RKO (cell line): ENCODE results near the gene FSTL3.
"Not testable (repeated sequence)": the region's sequence is repeated elsewhere in the genome, so short reads cannot be mapped to it uniquely, and the experiment has no call there.

Source experiments
- DNase-seq: peaks from one replicate; pipeline ENCODE4 v3.0.0-alpha.2; 2016; ENCODE audit warnings: low spot score

Gene FSTL3

DNA sequence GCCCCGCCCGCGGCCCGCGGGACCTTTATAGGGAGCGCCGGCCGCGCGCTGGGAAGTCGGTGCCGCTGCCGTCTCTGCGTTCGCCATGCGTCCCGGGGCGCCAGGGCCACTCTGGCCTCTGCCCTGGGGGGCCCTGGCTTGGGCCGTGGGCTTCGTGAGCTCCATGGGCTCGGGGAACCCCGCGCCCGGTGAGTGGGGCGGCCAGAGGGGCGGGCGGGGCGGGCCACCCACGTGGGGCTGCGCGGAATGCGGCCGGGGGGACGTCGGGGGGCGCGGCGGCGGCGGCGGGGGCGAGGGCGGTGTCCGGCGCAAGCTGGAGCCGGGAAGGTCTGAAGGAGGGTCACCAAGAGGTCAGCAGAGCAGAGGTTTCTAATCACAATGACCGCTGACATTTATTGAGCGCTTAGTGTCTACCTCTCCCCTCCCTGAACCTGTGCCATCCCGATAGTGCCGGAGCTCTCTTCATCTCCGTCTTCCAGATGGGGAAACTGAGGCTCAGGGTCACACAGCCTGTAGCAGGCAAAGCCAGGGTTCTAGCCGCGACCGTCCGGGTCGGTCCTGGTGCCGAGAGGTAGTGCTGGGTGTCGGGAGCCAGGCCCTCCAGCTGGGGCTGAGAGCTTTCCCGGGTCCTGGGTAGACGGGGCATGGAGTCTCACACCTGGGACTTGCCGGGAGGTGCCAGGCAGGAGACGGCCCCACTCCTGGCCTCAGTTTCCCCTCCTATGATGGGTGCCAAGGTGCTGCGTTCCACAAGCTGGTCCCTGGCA, at the start of gene FSTL3:
TSS of gene FSTL3 (plus strand) at position 54 of the 767 bp plus-strand sequence. CDS start at position 86, 32 bp downstream.
- no peak for DNase-seq

- not testable (repeated sequence) for DNase-seq
These were observed 49.6 kb upstream of the FSTL3 start for GRCh38 chr19:626566-626965.

DNA sequence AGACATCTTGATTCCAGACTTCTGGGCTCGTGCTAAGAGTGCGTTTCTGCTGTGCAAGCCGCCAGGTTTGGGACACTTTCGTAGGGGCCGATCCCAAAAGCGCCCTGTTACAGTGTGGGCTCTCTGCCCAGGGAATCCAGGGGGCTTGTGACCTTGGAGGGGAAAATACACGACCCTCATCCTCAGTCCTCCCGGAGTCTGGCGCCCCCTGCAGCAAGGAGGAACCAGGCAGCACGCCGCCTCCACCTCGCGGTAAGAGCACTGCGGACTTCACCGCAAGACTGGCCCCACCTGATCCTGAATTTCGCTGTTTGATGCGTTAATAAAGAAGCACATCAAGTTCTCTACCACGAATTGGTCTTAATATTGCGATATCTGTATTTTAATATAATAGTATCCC, 48.0 kb upstream of the FSTL3 start:
- DNase-seq = no peak

- not testable (repeated sequence) for DNase-seq
These were observed 46.7 kb upstream of the FSTL3 start for GRCh38 chr19:629515-629914.

GRCh38 chr19:629961-630714, 46.1 kb upstream of the FSTL3 start:
- DNase-seq = no peak

- peak; percentile 84 for DNase-seq
These were observed 43.6 kb upstream of the FSTL3 start for GRCh38 chr19:632579-633067.

GRCh38 chr19:633068-633785, 43.0 kb upstream of the FSTL3 start, which contains the start of gene POLRMT:
Gene POLRMT (minus strand): TSS chr19:633537. CDS start chr19:633512, 25 bp downstream.
- DNase-seq = peak; percentile 98

DNA sequence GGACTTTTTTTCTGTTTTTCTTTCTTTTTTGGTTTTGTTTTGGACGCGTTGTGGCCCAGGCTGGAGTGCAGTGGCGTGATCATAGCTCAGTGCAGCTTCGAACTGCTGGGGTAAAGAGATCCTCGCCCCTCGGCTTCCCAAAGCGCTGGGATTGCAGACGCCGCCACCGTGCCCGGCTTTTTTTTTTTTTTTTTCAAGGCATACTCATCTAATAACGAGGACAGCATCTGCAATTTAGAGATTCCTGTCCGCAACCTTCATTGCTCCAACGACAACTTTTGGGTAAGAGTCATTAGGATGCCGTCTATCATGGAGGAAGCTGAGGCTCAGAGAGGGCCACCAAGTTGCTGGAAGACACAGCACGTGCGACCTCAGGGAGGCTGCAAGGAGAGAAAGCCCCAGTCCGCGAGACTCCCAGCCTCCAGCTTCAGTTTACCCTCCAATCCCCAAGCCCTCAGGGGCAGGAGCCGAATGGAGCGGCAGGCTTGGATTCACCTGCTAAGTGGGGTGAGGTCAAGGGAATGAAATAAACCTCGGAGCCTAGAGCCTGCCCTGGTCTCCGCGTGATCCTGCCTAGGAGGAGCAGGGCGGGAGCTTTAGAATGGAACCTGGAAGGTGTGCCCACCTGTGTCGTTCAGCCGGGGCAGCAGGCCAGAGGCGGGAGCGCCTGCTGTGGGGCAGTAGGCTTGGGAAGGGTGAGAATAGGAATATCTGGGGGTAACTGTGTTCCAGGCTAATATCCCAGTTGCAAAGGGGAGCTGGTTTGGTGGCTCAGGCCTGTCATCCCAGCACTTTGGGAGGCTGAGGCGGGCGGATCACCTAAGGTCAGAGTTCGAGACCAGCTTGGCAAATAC, 42.2 kb upstream of the FSTL3 start:
- DNase-seq = peak; percentile 57

- DNase-seq = no peak
These were observed 41.1 kb upstream of the FSTL3 start for GRCh38 chr19:634975-635652.

DNA sequence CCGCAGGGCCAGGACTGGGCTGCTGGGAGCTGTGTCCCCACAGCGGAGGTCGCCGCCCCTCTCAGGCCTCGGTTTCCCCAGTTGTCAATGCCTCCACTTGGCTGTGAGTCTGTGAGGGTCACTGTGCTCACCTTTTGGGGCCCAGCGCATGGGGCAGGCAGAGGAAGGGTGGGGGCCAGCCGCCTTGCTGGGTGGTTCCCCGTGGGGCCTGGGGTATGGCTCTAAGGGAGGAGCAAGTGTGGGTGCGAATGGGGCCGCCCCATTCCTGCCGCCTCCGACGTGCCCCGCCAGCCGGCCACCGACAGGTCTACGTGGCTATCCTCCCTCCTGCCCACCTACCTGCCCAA, 37.3 kb upstream of the FSTL3 start:
- no peak for DNase-seq

- no peak for DNase-seq
These were observed 36.7 kb upstream of the FSTL3 start, which contains the start of gene FGF22 for GRCh38 chr19:639253-640160. Gene FGF22 (plus strand): TSS chr19:639879. CDS start chr19:639926, 47 bp downstream.

DNA sequence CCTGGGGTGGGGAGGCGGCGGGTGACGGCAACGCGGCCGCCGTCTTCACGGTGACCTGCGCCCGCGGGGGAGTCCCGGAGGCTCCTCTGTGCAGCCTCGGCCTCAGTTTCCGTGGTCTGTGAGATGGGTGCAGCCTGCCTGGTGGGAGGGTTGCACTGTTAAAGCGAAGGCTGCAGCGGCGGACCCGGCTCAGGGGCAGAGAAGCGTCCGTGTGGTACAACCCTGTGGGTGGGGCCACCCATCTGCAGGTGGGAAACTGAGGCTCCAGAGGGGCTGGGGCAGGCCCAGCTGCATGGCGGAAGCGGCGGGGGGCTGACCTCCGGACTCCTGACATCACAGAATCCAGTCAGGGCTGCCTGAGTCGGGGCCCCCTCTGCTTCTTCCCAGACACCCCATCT, 36.0 kb upstream of the FSTL3 start:
- DNase-seq = no peak

GRCh38 chr19:640606-641189, 35.5 kb upstream of the FSTL3 start:
- no peak for DNase-seq

- no peak for DNase-seq
These were observed 34.5 kb upstream of the FSTL3 start for GRCh38 chr19:641702-642101.

DNA sequence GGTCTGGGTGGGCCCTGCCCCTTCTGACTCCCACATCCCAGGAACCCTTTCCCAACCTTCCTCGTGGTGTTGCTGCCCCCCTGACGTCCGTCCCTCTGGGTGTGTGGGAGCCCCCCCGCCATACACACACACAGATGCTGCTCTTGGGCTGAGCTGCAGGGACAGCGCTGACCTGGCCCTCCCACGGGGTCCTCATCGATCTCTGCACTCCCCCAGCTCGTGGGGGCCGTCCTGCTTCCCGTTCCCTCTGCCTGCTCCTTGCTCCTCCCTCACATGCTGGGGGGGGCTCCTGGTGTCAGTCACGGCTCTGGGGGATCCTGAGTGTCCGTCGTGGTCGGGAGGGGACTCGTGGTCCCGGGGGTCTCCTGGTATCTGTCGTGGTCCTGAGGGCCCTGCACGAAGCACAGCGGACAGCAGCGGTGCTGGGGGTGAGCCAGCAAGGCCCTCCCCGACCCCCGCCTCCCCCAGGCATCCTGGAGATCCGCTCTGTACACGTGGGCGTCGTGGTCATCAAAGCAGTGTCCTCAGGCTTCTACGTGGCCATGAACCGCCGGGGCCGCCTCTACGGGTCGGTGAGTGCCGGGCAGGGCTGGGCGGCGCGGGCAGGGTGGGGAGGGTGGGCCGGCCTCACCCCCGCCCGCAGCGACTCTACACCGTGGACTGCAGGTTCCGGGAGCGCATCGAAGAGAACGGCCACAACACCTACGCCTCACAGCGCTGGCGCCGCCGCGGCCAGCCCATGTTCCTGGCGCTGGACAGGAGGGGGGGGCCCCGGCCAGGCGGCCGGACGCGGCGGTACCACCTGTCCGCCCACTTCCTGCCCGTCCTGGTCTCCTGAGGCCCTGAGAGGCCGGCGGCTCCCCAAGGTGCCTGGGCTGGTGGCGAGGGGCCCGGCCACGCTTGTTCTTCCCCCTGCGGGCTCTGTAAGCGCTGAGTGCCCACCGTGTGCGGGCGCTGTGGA, 33.1 kb upstream of the FSTL3 start:
- DNase-seq = no peak

DNA sequence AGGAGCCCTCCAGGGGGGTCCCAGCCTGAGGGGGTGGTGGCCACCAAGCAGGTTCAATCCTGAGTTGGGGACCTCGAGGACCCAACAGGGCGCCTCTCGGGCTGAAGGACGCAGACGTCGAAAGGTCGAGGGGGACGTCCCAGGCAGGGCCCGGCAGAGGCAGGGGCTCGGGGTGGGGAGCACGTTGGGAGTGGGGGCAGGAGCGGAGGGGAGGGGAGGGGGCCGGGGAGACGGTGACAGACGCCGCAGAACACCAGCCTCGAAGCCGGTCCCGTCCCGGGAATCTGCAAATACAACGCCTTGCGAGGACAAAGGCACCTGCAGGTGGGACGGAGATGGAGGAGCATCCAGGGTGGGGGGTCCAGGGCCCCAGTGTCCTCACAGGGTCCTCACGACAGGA, 32.5 kb upstream of the FSTL3 start:
- DNase-seq = no peak

GRCh38 chr19:644363-644762, 31.8 kb upstream of the FSTL3 start:
- no peak for DNase-seq

- no peak for DNase-seq
These were observed 31.4 kb upstream of the FSTL3 start for GRCh38 chr19:644789-645188.
